GM12892 (cell line): Measurements from ENCODE around the gene FGA.
"Not testable (repeated sequence)": the region's sequence is repeated elsewhere in the genome, so short reads cannot be mapped to it uniquely, and the experiment has no call there.

Experiments used
- DNase-seq: peaks from one replicate; pipeline ENCODE4 v3.0.0; 2011; ENCODE audit not compliant: insufficient read length
- FAIRE-seq: peaks from 2 replicates; lab custom pipeline; 2011; peaks lifted over from hg19 to GRCh38; lab: Jason Lieb, UNC
- POLR2A ChIP-seq: IDR thresholded peaks from 2 replicates; pipeline ENCODE4 v1.6.1; 2011; ENCODE audit warnings: low read depth, low read length, control low read depth
- POLR2AphosphoS5 ChIP-seq: IDR thresholded peaks from 2 replicates; pipeline ENCODE4 v1.6.1; 2011; ENCODE audit warnings: low read depth, low read length, control low read depth
- TAF1 ChIP-seq: IDR thresholded peaks from 2 replicates; pipeline ENCODE4 v1.6.1; 2011; ENCODE audit warnings: low read depth, mild to moderate bottlenecking, control low read depth, low read length, borderline replicate concordance

The FGA gene

DNA sequence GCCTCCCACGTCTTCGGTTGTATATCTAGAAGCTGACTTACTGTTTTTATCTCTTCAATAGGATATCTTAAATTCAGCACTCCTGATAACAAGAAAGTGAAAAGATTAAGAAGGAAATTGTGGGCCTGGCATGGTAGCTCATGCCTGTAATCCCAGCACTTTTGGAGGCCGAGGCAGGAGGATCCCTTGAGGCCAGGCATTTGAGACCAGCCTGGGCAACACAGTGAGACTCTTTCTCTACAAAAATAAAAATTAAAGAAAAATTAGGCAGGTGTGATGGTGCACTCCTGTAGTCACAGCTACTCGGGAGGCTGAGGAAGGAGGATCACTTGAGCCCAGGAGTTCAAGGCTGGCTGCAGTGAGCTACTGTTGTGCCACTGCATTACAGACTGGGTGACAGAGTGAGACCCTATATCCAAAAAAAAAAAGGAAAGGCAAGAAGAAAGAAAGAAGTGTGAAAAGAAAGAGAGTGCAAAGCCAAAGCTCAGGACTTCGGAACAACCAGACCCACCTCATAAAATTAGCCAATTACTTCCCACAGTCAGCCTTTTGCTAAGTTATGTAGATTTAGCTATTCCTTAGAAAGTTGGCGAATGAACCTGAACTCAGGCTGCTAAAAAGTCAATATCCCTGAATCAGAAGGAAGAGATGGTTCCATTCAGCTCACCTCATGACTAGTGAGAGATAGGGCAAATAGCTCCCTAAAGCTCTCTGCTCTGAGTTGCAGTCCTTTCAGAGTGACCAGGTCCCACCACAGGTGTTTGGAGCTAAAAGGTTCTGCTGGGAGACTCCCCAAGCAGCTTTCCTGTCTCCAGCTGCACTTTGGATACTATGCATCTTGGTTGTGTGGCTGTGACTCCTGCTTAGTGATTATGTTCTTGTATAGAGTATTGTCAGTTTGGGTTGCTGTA, 12.7 kb upstream of the FGA start:
- DNase-seq: no peak
- no peak for TF ChIP-seq TAF1
- no peak for FAIRE-seq

DNA sequence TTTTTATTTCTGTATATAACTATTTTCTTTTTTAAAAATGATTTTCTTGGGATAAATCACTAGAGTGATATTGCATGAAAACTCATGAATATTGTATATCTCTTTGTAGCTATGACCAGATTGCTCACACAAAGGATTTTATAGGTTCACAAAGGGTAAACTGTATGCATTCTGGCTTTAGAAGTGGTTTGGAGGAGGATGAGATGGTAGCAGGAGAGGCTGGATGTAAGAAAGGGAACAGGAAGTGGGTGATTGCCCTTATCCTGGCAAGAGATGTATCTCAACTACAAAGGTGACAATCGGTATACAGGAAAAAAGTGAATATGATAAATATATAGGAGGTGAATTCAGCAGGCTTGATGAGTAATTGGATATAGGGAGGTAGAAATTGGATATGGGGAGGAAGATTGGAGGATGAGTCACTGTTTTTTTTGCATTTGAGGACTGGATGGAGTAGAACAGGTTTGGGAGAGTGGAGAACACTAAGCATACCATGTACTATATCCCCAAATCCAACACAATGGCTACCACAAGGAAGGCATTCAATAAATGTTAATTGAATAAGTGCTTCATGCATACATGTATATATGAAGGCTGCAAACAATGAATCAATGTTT, 12.0 kb upstream of the FGA start:
- no peak for FAIRE-seq
- TF ChIP-seq POLR2AphosphoS5 (no peak), TAF1 (no peak), POLR2A (no peak)
- DNase-seq: no peak

DNA sequence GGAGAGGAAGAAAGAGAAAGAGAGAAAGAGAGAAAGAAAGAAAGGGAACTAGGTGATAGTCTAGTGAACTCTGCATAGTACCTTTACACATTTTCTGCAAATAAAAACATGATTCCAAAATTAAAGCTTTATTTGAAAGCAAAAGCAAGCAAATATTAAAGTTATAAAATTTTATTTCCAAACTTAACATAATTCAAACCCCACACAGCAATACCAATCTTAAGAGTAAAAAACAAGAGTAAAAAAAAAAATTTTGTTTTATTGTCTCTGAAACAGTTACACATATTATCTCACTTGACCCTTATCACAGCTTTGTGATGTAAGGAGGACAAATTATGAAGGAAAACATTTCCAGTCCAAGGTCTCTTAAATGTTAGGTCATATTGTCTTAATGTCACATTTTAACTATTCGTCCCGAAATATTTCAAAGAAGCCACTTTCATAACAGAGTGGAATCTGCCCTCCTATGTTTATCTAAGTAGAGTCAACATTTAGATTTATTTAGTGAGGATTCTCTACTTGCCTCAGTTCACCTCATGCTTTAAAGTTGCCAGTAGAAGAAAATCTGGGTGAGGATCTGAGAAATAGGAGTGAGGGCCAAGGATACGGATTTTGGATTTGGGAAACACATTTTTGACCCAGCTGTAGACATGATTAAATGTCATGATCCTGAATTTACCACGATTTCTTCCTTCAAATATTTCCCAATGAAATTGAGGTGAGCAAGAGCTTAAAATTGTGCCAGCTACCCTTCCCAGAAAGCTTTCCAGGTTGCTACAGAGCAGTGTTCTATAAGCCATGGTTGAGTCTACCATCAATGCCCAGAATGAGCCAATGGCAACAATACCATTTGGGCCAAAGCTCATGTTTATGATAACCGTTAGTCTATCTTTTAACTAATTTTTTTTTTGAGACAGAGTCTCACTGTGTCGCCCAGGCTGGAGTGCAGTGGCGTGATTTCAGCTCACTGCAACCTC, 7.5 kb upstream of the FGA start:
- no peak for TF ChIP-seq POLR2AphosphoS5
- no peak for TF ChIP-seq POLR2A
- DNase-seq (no peak), FAIRE-seq (no peak)

GRCh38 chr4:154597281-154597680, 6.7 kb upstream of the FGA start:
- DNase-seq, FAIRE-seq: not testable (repeated sequence)

DNA sequence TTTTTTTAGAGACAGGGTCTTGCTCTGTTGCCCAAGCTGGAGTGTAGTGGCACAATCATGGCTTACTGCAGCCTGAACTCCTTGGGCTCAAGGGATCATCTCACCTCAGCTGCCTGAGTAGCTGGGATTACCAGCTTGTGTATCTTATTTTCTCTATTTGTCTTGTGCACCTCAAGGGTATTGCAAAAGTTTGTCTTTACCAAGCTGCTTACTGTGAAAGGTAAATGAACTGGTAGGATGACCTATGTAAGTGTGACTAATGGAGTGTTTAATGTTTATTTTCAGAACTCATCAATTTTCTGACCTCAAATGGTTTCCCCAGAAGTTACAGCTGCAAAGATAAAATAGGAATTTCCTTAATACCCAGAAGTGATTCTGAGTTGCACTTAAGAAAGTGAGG, 5.3 kb upstream of the FGA start:
- DNase-seq (no peak), FAIRE-seq (no peak)
- TF ChIP-seq TAF1 (no peak), POLR2A (no peak), POLR2AphosphoS5 (no peak)

DNA sequence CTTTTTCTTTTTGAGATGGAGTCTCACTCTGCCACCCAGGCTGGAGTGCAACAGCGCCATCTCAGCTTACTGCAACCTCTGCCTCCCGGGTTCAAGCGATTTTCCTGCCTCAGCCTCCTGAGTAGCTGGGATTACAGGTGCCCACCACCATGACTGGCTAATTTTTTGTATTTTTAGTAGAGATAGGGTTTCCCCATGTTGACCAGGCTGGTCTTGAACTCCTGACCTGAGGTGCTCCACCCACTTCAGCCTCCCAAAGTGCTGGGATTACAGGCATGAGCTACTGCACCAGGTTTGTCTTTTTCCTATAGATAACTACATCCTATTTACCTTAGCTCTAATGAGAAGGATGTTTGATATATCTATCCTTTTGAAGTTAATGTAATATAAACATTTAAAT, 3.8 kb upstream of the FGA start:
- DNase-seq, FAIRE-seq: not testable (repeated sequence)

- no peak for DNase-seq
- no peak for TF ChIP-seq POLR2A
- TF ChIP-seq TAF1: no peak
- no peak for TF ChIP-seq POLR2AphosphoS5
- FAIRE-seq: no peak
Observed at GRCh38 chr4:154593868-154594267, 3.3 kb upstream of the FGA start.

DNA sequence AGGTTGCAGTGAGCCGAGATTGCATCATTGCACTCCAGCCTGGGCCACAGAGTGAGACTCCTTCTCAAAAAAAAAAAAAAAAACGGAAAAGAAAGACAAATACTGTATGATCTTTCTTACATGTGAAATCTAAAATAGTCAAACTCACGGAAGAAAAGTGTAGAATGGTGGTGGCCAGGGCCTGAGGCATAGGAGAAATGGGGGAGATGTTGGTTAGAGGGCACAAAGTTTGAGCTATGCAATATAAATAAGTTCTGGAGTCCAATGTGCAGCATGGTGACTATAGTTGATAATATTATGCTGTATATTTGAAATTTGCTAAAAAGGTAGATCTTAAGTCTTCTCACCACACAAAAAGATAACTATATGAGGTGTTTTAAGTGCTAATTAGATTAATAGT, 1.3 kb upstream of the FGA start:
- TF ChIP-seq POLR2AphosphoS5 (no peak), TAF1 (no peak), POLR2A (no peak)
- FAIRE-seq (no peak), DNase-seq (no peak)

DNA sequence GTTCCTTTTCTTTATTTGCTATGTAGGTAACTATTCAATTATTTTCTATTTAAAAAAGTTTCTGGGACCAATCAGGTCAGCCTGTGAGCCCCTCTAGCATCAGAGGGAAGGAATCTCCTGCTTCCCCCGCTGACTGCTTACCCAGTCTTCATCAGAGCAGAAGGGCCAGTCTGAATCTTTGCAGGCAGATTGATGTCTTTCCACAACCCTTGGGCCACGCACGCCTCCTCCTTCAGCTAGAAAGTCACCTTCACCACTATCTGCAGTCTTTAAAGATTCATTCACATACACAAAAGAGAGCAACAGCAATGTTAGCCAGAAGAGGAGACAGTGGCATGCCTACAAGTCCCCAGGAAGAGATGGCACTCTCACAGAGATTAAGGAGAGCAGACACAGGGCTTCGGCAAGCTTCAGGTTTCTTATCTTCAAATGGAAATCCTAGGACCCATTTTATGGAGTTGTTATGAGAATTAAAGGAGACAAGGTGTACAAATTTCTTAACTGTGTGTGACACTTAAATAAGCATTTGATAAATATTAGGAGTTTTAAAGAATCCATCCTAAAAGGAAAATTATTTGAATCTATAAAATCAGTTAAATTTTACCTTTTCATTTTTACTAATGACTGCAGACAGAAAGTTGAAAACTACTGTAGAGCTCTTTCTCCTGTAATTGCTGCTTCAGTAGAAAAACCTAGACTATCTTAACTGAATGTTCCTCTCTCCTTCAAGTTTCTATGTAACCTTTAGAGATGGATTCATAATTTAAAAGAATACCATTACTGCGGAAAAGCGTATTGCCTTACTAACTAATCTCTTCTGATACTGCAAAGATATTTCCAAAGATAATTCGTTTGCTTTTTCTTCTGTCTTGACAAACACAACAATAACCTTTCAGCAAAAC, 995 bp downstream of the FGA start:
- FAIRE-seq: no peak
- no peak for TF ChIP-seq TAF1
- TF ChIP-seq POLR2AphosphoS5: no peak
- TF ChIP-seq POLR2A: no peak
- DNase-seq: no peak

DNA sequence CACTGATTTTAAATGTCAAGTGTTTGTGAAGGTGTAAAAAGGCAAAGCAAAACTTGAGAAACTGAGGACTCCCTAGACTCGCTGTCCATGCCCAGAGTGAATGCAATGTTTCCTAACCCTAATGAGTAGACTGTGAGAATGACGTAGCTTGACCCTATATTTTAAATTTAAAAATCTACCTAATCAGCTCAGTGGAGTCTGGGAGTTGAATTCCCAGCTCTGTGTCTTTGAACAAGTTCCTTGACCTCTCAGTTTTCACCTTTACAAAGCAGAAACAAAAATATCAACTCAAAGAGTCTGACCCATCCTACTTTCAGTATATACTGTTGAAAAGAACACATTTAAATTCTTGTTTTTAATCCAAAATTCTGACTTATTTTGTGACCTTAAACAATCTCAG, 2.3 kb downstream of the FGA start:
- TF ChIP-seq POLR2AphosphoS5 (no peak), POLR2A (no peak), TAF1 (no peak)
- FAIRE-seq (no peak), DNase-seq (no peak)

DNA sequence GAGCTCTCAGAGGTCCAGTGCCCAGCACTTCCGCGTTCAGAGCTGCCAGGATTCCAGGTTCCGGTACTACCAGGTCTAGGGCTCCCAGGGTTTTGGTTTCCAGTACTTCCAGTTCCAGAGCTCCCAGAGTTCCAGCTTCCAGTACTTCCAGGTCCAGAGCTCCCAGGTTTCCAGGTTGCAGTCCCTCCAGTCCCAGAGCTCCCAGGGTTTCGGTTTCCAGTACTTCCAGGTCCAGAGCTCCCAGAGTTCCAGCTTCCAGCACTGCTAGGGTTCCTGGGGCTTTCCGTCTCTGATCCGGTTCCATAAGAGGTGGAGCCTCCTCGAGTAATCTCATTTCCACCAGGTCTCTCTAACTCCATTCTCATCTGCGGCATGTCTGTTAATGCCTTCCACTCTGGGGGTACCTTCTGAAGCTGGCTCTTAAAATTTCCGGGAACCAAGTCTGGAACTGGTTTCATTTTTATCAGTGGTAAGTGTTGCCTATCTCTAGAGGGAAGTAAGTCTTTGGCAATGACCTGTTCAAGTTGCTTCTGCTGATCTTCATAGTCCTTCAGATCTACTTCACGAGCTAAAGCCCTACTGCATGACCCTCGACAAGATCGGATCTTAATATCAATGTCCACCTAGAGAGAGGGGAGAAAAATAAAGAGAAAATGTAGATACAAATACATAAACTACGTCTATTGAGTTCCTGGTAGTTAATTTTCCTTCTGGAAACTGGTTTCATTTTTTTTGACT, 4.1 kb downstream of the FGA start:
- DNase-seq (no peak), FAIRE-seq (no peak)
- TF ChIP-seq POLR2A (no peak), POLR2AphosphoS5 (no peak), TAF1 (no peak)
